IMR-90 (cell line): Measurements from ENCODE around the gene YPEL2. TPM values are rescaled to one million over a fixed set of nuclear protein-coding genes. Genes with fewer than 3 reads are reported as not detected.

ENCODE experiments used
- ATAC-seq: fragments of 200-7000 bp; cut with Tn5 transposase; 2 replicates; pipeline ENCODE4 v1.9.1; 2020; ENCODE audit warnings: low read depth, mild to moderate bottlenecking, moderate library complexity
- BruUV-seq: library from RNA; stranded (reverse); fragments of 400-500 nt; replicated peaks from 2 replicates; lab custom pipeline; 2021; lab: Mats Ljungman, UMichigan
- CTCF ChIA-PET: fragments of 300-600 bp; formaldehyde crosslinking; extraction: SDS; loops from one replicate; lab custom pipeline; 2021; ENCODE audit warnings: antibody characterized with exemption; lab: Yijun Ruan, JAX
- POLR2A ChIA-PET: fragments of 300-600 bp; sonication (Branson Sonifier 250); formaldehyde crosslinking; loops from one replicate; lab custom pipeline; 2022; ENCODE audit warnings: antibody characterized with exemption; ENCODE audit not compliant: unreplicated experiment; lab: Charles Lee
- DNase-seq: peaks from one replicate; pipeline ENCODE4 v3.0.0; 2013
- H2AFZ ChIP-seq: replicated peaks from 2 replicates; pipeline ENCODE3; 2013; ENCODE audit warnings: low read length, mild to moderate bottlenecking; ENCODE audit not compliant: poor library complexity
- H2AK5ac ChIP-seq: 2 replicates; pipeline ENCODE4 v1.6.1; 2013; ENCODE audit warnings: low read depth, low read length, inconsistent platforms
- H2AK9ac ChIP-seq: replicated peaks from 2 replicates; pipeline ENCODE3; 2013; ENCODE audit warnings: mild to moderate bottlenecking, low read depth, low read length, moderate library complexity; ENCODE audit not compliant: poor library complexity
- H2BK120ac ChIP-seq: 2 replicates; pipeline ENCODE4 v1.6.1; 2013; ENCODE audit warnings: low read depth, low read length, inconsistent platforms
- H2BK15ac ChIP-seq: 3 replicates; pipeline ENCODE4 v1.6.1; 2013; ENCODE audit warnings: low read depth, low read length, inconsistent platforms
- H2BK20ac ChIP-seq: 2 replicates; pipeline ENCODE4 v1.6.1; 2013; ENCODE audit warnings: low read depth, mild to moderate bottlenecking, inconsistent platforms, low read length, moderate library complexity
- H2BK5ac ChIP-seq: 2 replicates; pipeline ENCODE4 v1.6.1; 2013; ENCODE audit warnings: mild to moderate bottlenecking, low read depth, low read length, inconsistent platforms; ENCODE audit not compliant: poor library complexity, severe bottlenecking
- H3K14ac ChIP-seq: replicated peaks from 2 replicates; pipeline ENCODE4 v1.6.1; 2013; ENCODE audit warnings: low read depth, low read length, inconsistent platforms
- H3K18ac ChIP-seq: 2 replicates; pipeline ENCODE4 v1.6.1; 2013; ENCODE audit warnings: low read depth, low read length, control low read depth
- H3K23ac ChIP-seq: 2 replicates; pipeline ENCODE4 v1.6.1; 2013; ENCODE audit warnings: low read depth, low read length, inconsistent platforms
- H3K27ac ChIP-seq: 2 replicates; pipeline ENCODE4 v1.5.1; 2013; ENCODE audit warnings: mild to moderate bottlenecking, control low read depth, low read length; ENCODE audit not compliant: insufficient read depth
- H3K27me3 ChIP-seq: 2 replicates; pipeline ENCODE4 v1.6.1; 2013; ENCODE audit warnings: low read length; ENCODE audit not compliant: control insufficient read depth, insufficient read depth
- H3K36me3 ChIP-seq: 2 replicates; pipeline ENCODE4 v1.6.1; 2013; ENCODE audit warnings: low read length, mixed read lengths; ENCODE audit not compliant: control insufficient read depth, insufficient read depth
- H3K4ac ChIP-seq: 2 replicates; pipeline ENCODE4 v1.6.1; 2013; ENCODE audit warnings: low read depth, low read length, inconsistent platforms
- H3K4me1 ChIP-seq: 2 replicates; pipeline ENCODE4 v1.6.1; 2013; ENCODE audit warnings: low read length, mixed read lengths; ENCODE audit not compliant: control insufficient read depth, insufficient read depth
- H3K4me2 ChIP-seq: 2 replicates; pipeline ENCODE4 v1.6.1; 2013; ENCODE audit warnings: low read depth, mild to moderate bottlenecking, control low read depth, low read length, moderate library complexity
- H3K4me3 ChIP-seq: 2 replicates; pipeline ENCODE4 v1.5.1; 2013; ENCODE audit warnings: low read depth, mild to moderate bottlenecking, control low read depth, low read length, moderate library complexity; ENCODE audit not compliant: insufficient read depth
- H3K56ac ChIP-seq: 2 replicates; pipeline ENCODE4 v1.6.1; 2013; ENCODE audit warnings: low read length, inconsistent platforms; ENCODE audit not compliant: insufficient read depth; ENCODE audit errors: extremely low read depth
- H3K79me1 ChIP-seq, 2 experiments: 2 replicates each; pipeline ENCODE4 v1.6.1; 2013; ENCODE audit warnings: low read length in 2 of 2, inconsistent platforms in 1 of 2, low read depth in 1 of 2
- H3K9ac ChIP-seq: 2 replicates; pipeline ENCODE4 v1.6.1; 2013; ENCODE audit warnings: low read depth, low read length, control low read depth
- H3K9me1 ChIP-seq: 2 replicates; pipeline ENCODE4 v1.6.1; 2013; ENCODE audit warnings: low read length, inconsistent platforms; ENCODE audit not compliant: insufficient read depth
- H3K9me3 ChIP-seq: 2 replicates; pipeline ENCODE4 v1.6.1; 2013; ENCODE audit warnings: low read length; ENCODE audit not compliant: control insufficient read depth, insufficient read depth
- H4K20me1 ChIP-seq: 2 replicates; pipeline ENCODE4 v1.6.1; 2013; ENCODE audit warnings: low read length, inconsistent platforms; ENCODE audit not compliant: insufficient read depth
- H4K5ac ChIP-seq: 2 replicates; pipeline ENCODE4 v1.6.1; 2013; ENCODE audit warnings: mild to moderate bottlenecking, low read depth, low read length, control low read depth
- H4K8ac ChIP-seq, 2 experiments: 2 replicates each; pipeline ENCODE4 v1.6.1; 2013; ENCODE audit warnings: low read depth in 2 of 2, low read length in 2 of 2, control low read depth in 1 of 2, inconsistent platforms in 1 of 2
- H4K91ac ChIP-seq: 2 replicates; pipeline ENCODE4 v1.6.1; 2013; ENCODE audit warnings: low read depth, low read length, inconsistent platforms; ENCODE audit not compliant: insufficient read depth
- MAFK ChIP-seq: IDR thresholded peaks from 2 replicates; pipeline ENCODE4 v1.6.1; 2012; ENCODE audit warnings: low read depth, low read length, improper control_type of control experiment
- WGBS, 2 experiments: methylation state at CpG; one replicate each; pipeline versions ENCODE4 v1.1.5 to v1.1.7; 2013; ENCODE audit warnings: missing lambda C conversion rate in 2 of 2; ENCODE audit not compliant: insufficient read length in 1 of 2; ENCODE audit errors: extremely low coverage in 2 of 2; 5-methylcytosine and 5-hydroxymethylcytosine counted together
- dilution Hi-C: fragments of 300-500 bp; cut with HindIII; formaldehyde crosslinking; loops from one replicate; pipeline ENCODE4 v1.14.3; 2018; ENCODE audit warnings: low sequenced_read_pairs; ENCODE audit not compliant: unreplicated experiment
- in situ Hi-C: fragments of 300-500 bp; cut with MboI; formaldehyde crosslinking; loops from 3 replicates; pipeline ENCODE4 v1.14.3; 2019; ENCODE audit warnings: low sequenced_read_pairs, inconsistent platforms, mixed read lengths
- intact Hi-C: fragments of 100-400 bp; cut with micrococcal nuclease; formaldehyde crosslinking; loops from 2 replicates; pipeline ENCODE4 v1.10.0; 2022
- polyA plus RNA-seq, 3 experiments: library from polyadenylated mRNA; depleted of rRNA; stranded (reverse); fragments of >200 nt; gene quantifications; 2 replicates each; pipeline ENCODE4 v1.2.3, GENCODE V29; 2012; ENCODE audit warnings: low replicate concordance in 1 of 3
- total RNA-seq: library from RNA; depleted of rRNA; stranded (reverse); fragments of >200 nt; gene quantifications from 2 replicates; pipeline ENCODE4 v1.2.3, GENCODE V29; 2012

The YPEL2 gene
- total and polyA plus RNA-seq, 2 of the 4 experiments (the other 2 are of a cell fraction), result 2.3 to 3.4 TPM

DNA sequence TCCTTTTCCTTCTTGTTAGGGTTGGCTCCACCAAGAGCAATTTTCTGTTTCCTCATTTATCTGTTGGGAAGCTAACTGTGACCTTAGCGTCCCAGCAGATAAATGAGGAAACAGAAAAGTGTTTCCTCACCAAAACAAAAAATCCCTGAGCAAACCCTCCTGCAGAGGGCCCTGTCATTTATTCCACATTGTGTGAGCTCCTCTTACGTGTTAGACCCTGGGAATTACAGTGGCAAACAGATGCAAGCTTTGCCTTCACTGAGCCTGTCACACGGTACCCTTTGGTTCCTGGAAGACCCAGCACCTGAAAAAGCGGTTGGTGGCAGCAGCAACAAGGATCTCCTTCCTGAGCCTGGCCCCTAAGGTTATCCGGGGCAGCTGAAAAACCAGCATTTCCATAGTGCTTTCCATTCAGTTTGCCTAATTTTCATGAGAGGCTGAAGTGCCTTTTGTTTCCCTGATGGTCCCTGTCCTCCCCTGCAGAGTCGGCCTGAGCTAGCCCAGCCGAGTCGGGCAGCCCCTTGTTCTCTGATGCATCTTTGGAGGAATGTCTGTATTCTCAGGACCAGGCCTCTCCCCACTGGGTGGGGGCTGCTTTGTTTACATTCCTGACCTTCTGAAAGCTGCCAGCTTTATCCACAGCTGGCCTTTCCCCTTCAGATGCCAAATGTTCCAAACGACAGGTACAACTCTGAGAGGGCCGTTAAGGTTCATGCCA, 34.7 kb downstream of the YPEL2 start:
- POLR2A ChIA-PET, result no interaction called here
- TF ChIP-seq MAFK, result no peak
- Histone ChIP-seq H3K27ac (no peak overlapping the region), H3K9ac (no peak overlapping the region), H3K56ac (no peak overlapping the region), H2BK5ac (no peak overlapping the region), H4K8ac (peak overlapping the region in 1 of 2 experiments; percentile 48; a peak in 1 of 4 replicates), H4K91ac (no peak overlapping the region), H3K27me3 (no peaks in the 10 kb centered on the region), H2AFZ (peak overlapping the region; percentile 41), H3K79me1 (no peaks in the 10 kb centered on the region; a peak in 1 of 4 replicates), H2AK5ac (peak overlapping the region; percentile 3; the same call in 1 of the 2 replicates), H2BK15ac (0 out of 3 replicates have a peak overlapping the region, but pooled peaks have one; percentile 3), H3K36me3 (no peaks in the 10 kb centered on the region), H2AK9ac (no peak overlapping the region), H2BK120ac (peak overlapping the region; percentile 49), H3K4me1 (peaks cover 33% of the 10 kb centered on the region), H3K9me3 (no peaks in the 10 kb centered on the region), H4K5ac (peak overlapping the region; percentile 52; the same call in 1 of the 2 replicates), H3K23ac (0 out of 2 replicates have a peak overlapping the region, but pooled peaks have one; percentile 13), H2BK20ac (no peak overlapping the region), H3K4ac (peak overlapping the region; percentile 30), H3K4me2 (no peak overlapping the region), H3K18ac (no peak overlapping the region), H3K14ac (peak overlapping the region; percentile 46), H3K9me1 (peaks cover 5% of the 10 kb centered on the region), H3K4me3 (no peak overlapping the region), H4K20me1 (peaks cover 11% of the 10 kb centered on the region; the same call in 1 of the 2 replicates)
- no TSS peak for BruUV-seq
- no peak for ATAC-seq
- CTCF ChIA-PET, result interaction anchor here (0.6 kb wide), 1 partner anchor 37 kb away, joined by 4 read pairs; no protein-coding TSS in a partner anchor
- in situ Hi-C loops, result no loop called here
- 62% methylated on average over 3 of the region's 10 CpGs; no CpG with 5 or more reads in 1 of the 2 experiments for WGBS, 2 experiments
- no peak for DNase-seq
- dilution Hi-C loops, result no loop called here
- intact Hi-C loops, result no loop called here
